Liver (tissue), 9 donors: ENCODE data around the gene RNASE8. TPM values are rescaled to one million over a fixed set of nuclear protein-coding genes. Genes with fewer than 3 reads are reported as not detected.

ENCODE experiments used
- DNase-seq: peaks from one replicate; pipeline ENCODE4 v3.0.0-alpha.2; 2017; ENCODE audit warnings: low spot score
- H3K27ac ChIP-seq, 2 donors: one replicate each; pipeline ENCODE4 v1.7.0; 2013; ENCODE audit warnings: inconsistent platforms in 2 of 2, low read length in 2 of 2, control low read depth in 1 of 2, low read depth in 1 of 2, mild to moderate bottlenecking in 1 of 2
- H3K27me3 ChIP-seq, 4 donors: one replicate each; pipeline versions ENCODE4 v1.6.1 to v1.7.0; 2013; ENCODE audit warnings: low read length in 3 of 4, inconsistent platforms in 1 of 4, mild to moderate bottlenecking in 1 of 4, moderate library complexity in 1 of 4; ENCODE audit not compliant: control insufficient read depth in 4 of 4, insufficient read depth in 4 of 4
- H3K36me3 ChIP-seq, 4 donors: one replicate each; pipeline versions ENCODE4 v1.6.1 to v1.7.0; 2013; ENCODE audit warnings: low read length in 3 of 4, mild to moderate bottlenecking in 3 of 4, low read depth in 1 of 4, moderate library complexity in 1 of 4; ENCODE audit not compliant: control insufficient read depth in 4 of 4, insufficient read depth in 3 of 4
- H3K4me1 ChIP-seq, 4 donors: one replicate each; pipeline versions ENCODE4 v1.6.1 to v1.7.0; 2013; ENCODE audit warnings: low read length in 3 of 4, mild to moderate bottlenecking in 3 of 4, moderate library complexity in 1 of 4; ENCODE audit not compliant: control insufficient read depth in 4 of 4, insufficient read depth in 4 of 4
- H3K4me3 ChIP-seq, 3 donors: one replicate each; pipeline versions ENCODE4 v1.6.1 to v1.7.0; 2013; ENCODE audit warnings: low read length in 3 of 3, control low read depth in 1 of 3, low read depth in 1 of 3, mild to moderate bottlenecking in 1 of 3
- H3K9ac ChIP-seq, 2 donors: one replicate each; pipeline ENCODE4 v1.7.0; 2013; ENCODE audit warnings: low read length in 2 of 2, mild to moderate bottlenecking in 2 of 2, moderate library complexity in 2 of 2, control low read depth in 1 of 2, low read depth in 1 of 2
- H3K9me3 ChIP-seq, 4 donors: one replicate each; pipeline versions ENCODE4 v1.6.1 to v1.7.0; 2013; ENCODE audit warnings: low read length in 3 of 4; ENCODE audit not compliant: control insufficient read depth in 4 of 4
- ATF3 ChIP-seq: IDR thresholded peaks from 2 replicates; pipeline ENCODE4 v1.6.1; 2016; ENCODE audit warnings: antibody characterized with exemption
- CTCF ChIP-seq: fragments of 150-350 bp; IDR thresholded peaks from 2 replicates; pipeline ENCODE4 v1.5.1; 2017; ENCODE audit warnings: improper control_type of control experiment, low read depth, low read length; ENCODE audit not compliant: missing input control
- EGR1 ChIP-seq, 2 donors: IDR thresholded peaks; 2 replicates each; pipeline ENCODE4 v1.6.1; 2016 to 2018; ENCODE audit warnings: antibody characterized with exemption in 2 of 2, low read depth in 2 of 2
- FOXA1 ChIP-seq: IDR thresholded peaks from 2 replicates; pipeline ENCODE4 v1.6.1; 2016; ENCODE audit warnings: antibody characterized with exemption
- HNF4A ChIP-seq, 2 donors: conservative IDR thresholded peaks; 2 replicates each; pipeline ENCODE4 v1.6.1; 2016; ENCODE audit warnings: antibody characterized with exemption in 2 of 2, mild to moderate bottlenecking in 2 of 2
- HNF4G ChIP-seq: IDR thresholded peaks from 2 replicates; pipeline ENCODE4 v1.6.1; 2016; ENCODE audit warnings: antibody characterized with exemption
- JUND ChIP-seq, 2 donors: IDR thresholded peaks; 2 replicates each; pipeline ENCODE4 v1.6.1; 2016; ENCODE audit warnings: antibody characterized with exemption in 2 of 2
- MAX ChIP-seq: IDR thresholded peaks from 2 replicates; pipeline ENCODE4 v1.6.1; 2016; ENCODE audit warnings: antibody characterized with exemption
- NR2F2 ChIP-seq: IDR thresholded peaks from 2 replicates; pipeline ENCODE4 v1.6.1; 2016; ENCODE audit warnings: antibody characterized with exemption
- RAD21 ChIP-seq, 2 donors: IDR thresholded peaks; 2 replicates each; pipeline ENCODE4 v1.6.1; 2016; ENCODE audit warnings: antibody characterized with exemption in 2 of 2, mild to moderate bottlenecking in 2 of 2
- REST ChIP-seq: IDR thresholded peaks from 2 replicates; pipeline ENCODE4 v1.6.1; 2016; ENCODE audit warnings: antibody characterized with exemption, mild to moderate bottlenecking
- RXRA ChIP-seq, 2 donors: IDR thresholded peaks; 2 replicates each; pipeline ENCODE4 v1.6.1; 2017 to 2018; ENCODE audit warnings: antibody characterized with exemption in 2 of 2, mild to moderate bottlenecking in 1 of 2
- SP1 ChIP-seq: IDR thresholded peaks from 2 replicates; pipeline ENCODE4 v1.6.1; 2018; ENCODE audit warnings: antibody characterized with exemption, mild to moderate bottlenecking
- YY1 ChIP-seq: IDR thresholded peaks from 2 replicates; pipeline ENCODE4 v1.6.1; 2016; ENCODE audit warnings: antibody characterized with exemption, mild to moderate bottlenecking
- ZBTB33 ChIP-seq: IDR thresholded peaks from 2 replicates; pipeline ENCODE4 v1.6.1; 2016; ENCODE audit warnings: antibody characterized with exemption
- WGBS: extraction: QIAGEN DNeasy Blood & Tissue Kit; methylation state at CpG from one replicate; pipeline ENCODE4 v1.1.7; 2013; 5-methylcytosine and 5-hydroxymethylcytosine counted together
- polyA plus RNA-seq, 2 donors: library from polyadenylated mRNA; stranded (reverse) in 1 of 2; unstranded in 1 of 2; fragments of 200-250 nt in 1 of 2; fragments of >200 nt in 1 of 2; fragmentation: Nextera tagmentation in 1 of 2; extraction: Ambion mirVana in 1 of 2; gene quantifications; one replicate each; pipeline versions ENCODE4 v1.2.1 to v1.2.3, GENCODE V29; 2013 to 2015
- total RNA-seq, 2 donors: library from RNA; depleted of rRNA; stranded (reverse); fragments of >200 nt; gene quantifications; one replicate each; pipeline ENCODE4 v1.2.3, GENCODE V29; 2014
- donor health status: healthy.
- donor health status: healthy.
- donor health status: healthy.
- donor health status: healthy.
- donor health status: healthy.

The RNASE8 gene
- total and polyA plus RNA-seq, 4 donors = not detected

- H3K4me3 ChIP-seq = no peak overlapping the region
- TF ChIP-seq REST (no peak), MAX (no peak), JUND (IDR thresholded peaks at IDR 0.05) (no peak), EGR1 (IDR thresholded peaks at IDR 0.05; ENCODE audit: low read depth in 2 of 2) (no peak), SP1 (no peak), ATF3 (no peak), CTCF (no peak), YY1 (no peak), FOXA1 (no peak), HNF4G (no peak), RAD21 (IDR thresholded peaks at IDR 0.05) (no peak), HNF4A (conservative IDR thresholded peaks at IDR 0.05) (no peak), NR2F2 (no peak), RXRA (IDR thresholded peaks at IDR 0.05) (no peak), ZBTB33 (no peak)
- H3K27ac ChIP-seq = no peak overlapping the region
- no peaks in the 10 kb centered on the region for H3K9me3 ChIP-seq
- H3K4me1 ChIP-seq = peaks cover 3 to 7% (median 4%) of the 10 kb centered on the region in 4 donors
- 92% methylated on average over 12 of the region's 12 CpGs for WGBS
- H3K9ac ChIP-seq = no peak overlapping the region
- no peak for DNase-seq
- H3K27me3 ChIP-seq = no peaks in the 10 kb centered on the region
- H3K36me3 ChIP-seq = peaks cover 0 to 14% (median 3%) of the 10 kb centered on the region in 4 donors
These were observed 27.1 kb upstream of the RNASE8 start for GRCh38 chr14:21030531-21030930.
